ENCODE data around the gene BBOX1. TPM values are rescaled to one million over a fixed set of nuclear protein-coding genes. Genes with fewer than 3 reads are reported as not detected.

BBOX1 gene
- total and polyA plus RNA-seq, 2 donors (not counting 3 experiments of a cell fraction or from before 2014, with no cell fraction given), result not detected

DNA sequence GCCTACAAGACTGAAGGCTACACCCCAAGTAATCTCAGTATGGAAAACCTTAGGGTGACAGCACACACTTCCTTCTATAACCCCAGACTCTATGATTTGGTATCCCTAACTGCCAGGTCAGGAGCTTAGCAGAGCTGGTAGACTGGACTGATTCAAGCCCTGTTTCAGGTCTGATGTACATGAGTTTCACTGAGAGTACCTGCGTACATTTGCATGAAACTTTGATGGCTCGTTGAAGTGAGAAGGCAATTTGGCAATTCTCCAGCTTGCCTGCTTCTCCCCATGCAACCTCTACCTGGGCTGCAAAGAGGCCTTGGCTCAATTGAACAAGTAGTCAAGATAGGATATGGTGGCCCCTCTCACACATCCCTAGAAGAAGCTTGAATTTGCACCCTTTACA lies 36.5 kb upstream of the BBOX1 start:
- dilution Hi-C loops (cut with MboI; ENCODE audit: extremely low pct_ligation_motif_present, low sequenced_read_pairs) (no loop called here), intact Hi-C loops (cut with micrococcal nuclease) (no loop called here)
- Histone ChIP-seq H3K36me3 (ENCODE audit: control insufficient read depth in 2 of 2, extremely low read depth in 1 of 2, insufficient read depth in 2 of 2, low read length in 2 of 2) (no peaks in the 10 kb centered on the region), H3K79me2 (ENCODE audit: control insufficient read depth, insufficient read depth, low read length) (no peaks in the 10 kb centered on the region), H3K9me3 (replicated peaks; ENCODE audit: control insufficient read depth, insufficient read depth, low read length) (no peaks in the 10 kb centered on the region), H3K4me2 (ENCODE audit: insufficient read depth, low read length) (no peak overlapping the region), H3K4me3 (replicated peaks in 1 of 3; ENCODE audit: insufficient read depth in 1 of 3, low read depth in 1 of 3, low read length in 3 of 3) (no peak overlapping the region), H3K9me1 (replicated peaks; ENCODE audit: control insufficient read depth, extremely low read depth, insufficient read depth, low read length) (no peaks in the 10 kb centered on the region), H4K20me1 (replicated peaks; ENCODE audit: control insufficient read depth, extremely low read depth, insufficient read depth, low read length) (no peaks in the 10 kb centered on the region), H3K27me3 (ENCODE audit: control insufficient read depth in 2 of 2, insufficient read depth in 2 of 2, low read length in 2 of 2) (no peaks in the 10 kb centered on the region), H3K27ac (ENCODE audit: insufficient read depth, low read depth, low read length) (no peak overlapping the region), H3K4me1 (ENCODE audit: control insufficient read depth, extremely low read depth, insufficient read depth, low read length) (no peaks in the 10 kb centered on the region), H2AFZ (ENCODE audit: low read depth, low read length) (no peak overlapping the region), H3K9ac (replicated peaks; ENCODE audit: extremely low read depth, insufficient read depth, low read length) (no peak overlapping the region)
- POLR2A ChIA-PET, result no interaction called here
- BruUV-seq (replicated peaks), result no TSS peak
- DNase-seq (ENCODE audit: low read depth, low spot score) (no peak), FAIRE-seq (no peak)
- CTCF ChIA-PET, result no interaction called here
- TF ChIP-seq JUN (IDR thresholded peaks at IDR 0.05; ENCODE audit: borderline replicate concordance, insufficient read depth, insufficient read length, low read depth), result no peak
- TF ChIP-seq, protein P1, sequence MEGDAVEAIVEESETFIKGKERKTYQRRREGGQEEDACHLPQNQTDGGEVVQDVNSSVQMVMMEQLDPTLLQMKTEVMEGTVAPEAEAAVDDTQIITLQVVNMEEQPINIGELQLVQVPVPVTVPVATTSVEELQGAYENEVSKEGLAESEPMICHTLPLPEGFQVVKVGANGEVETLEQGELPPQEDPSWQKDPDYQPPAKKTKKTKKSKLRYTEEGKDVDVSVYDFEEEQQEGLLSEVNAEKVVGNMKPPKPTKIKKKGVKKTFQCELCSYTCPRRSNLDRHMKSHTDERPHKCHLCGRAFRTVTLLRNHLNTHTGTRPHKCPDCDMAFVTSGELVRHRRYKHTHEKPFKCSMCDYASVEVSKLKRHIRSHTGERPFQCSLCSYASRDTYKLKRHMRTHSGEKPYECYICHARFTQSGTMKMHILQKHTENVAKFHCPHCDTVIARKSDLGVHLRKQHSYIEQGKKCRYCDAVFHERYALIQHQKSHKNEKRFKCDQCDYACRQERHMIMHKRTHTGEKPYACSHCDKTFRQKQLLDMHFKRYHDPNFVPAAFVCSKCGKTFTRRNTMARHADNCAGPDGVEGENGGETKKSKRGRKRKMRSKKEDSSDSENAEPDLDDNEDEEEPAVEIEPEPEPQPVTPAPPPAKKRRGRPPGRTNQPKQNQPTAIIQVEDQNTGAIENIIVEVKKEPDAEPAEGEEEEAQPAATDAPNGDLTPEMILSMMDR (IDR thresholded peaks at IDR 0.05; ENCODE audit: extremely low read depth in 1 of 2, insufficient read depth in 1 of 2, low read depth in 1 of 2, low read length in 2 of 2), result no peak
- TF ChIP-seq POLR2A (IDR thresholded peaks at IDR 0.05; ENCODE audit: low read depth, low read length), result no peak
- TF ChIP-seq FOS (IDR thresholded peaks at IDR 0.05; ENCODE audit: borderline replicate concordance, insufficient read depth, low read length), result no peak
- TF ChIP-seq MYC (IDR thresholded peaks at IDR 0.05; ENCODE audit: low read depth, low read length), result no peak
- no peak for TF ChIP-seq POLR2AphosphoS5 (IDR thresholded peaks at IDR 0.05; ENCODE audit: insufficient read depth, low read depth, low read length)
- TF ChIP-seq EZH2 (IDR thresholded peaks at IDR 0.05; ENCODE audit: borderline replicate concordance, low read depth, low read length, severe bottlenecking), result no peak
- TF ChIP-seq GATA2 (IDR thresholded peaks at IDR 0.05; ENCODE audit: insufficient read depth, insufficient read length, low read depth, low read length), result no peak
- TF ChIP-seq, protein P2, sequence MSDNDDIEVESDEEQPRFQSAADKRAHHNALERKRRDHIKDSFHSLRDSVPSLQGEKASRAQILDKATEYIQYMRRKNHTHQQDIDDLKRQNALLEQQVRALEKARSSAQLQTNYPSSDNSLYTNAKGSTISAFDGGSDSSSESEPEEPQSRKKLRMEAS (IDR thresholded peaks at IDR 0.05; ENCODE audit: insufficient read depth, insufficient read length), result no peak
